H4 (cell line): ENCODE data around the gene IQCH. TPM values are rescaled to one million over a fixed set of nuclear protein-coding genes. Genes with fewer than 3 reads are reported as not detected.
"Not testable (repeated sequence)": the region's sequence is repeated elsewhere in the genome, so short reads cannot be mapped to it uniquely, and the experiment has no call there.

ENCODE experiments used
- DNase-seq: peaks from one replicate; pipeline ENCODE4 v3.0.0-alpha.2; 2015; ENCODE audit warnings: low spot score
- total RNA-seq: library from RNA; depleted of rRNA; stranded (reverse); fragments of >200 nt; shearing (Covaris generic); gene quantifications from 2 replicates; pipeline ENCODE4 v1.2.3, GENCODE V29; 2014

The IQCH gene
- total RNA-seq, 1 experiment from 2014 or later: 0.43 TPM

DNA sequence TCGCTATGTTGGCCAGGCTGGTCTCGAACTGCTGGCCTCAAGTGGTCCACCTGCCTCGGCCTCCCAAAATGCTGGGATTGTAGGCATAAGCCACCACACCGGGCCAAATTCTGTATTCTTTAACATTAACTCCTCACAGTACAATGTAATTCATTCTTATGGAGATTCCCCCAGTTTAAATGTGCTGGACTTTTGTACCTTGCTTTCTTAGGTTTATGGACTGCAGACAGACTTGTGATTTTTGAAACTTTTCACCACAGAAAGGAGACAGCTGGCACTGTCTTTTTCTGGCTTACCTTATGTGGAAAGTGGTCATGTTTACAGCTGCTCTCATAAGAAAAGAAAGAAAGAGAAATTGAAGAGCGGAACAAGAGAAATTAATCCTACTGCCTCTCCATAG lies 103.8 kb downstream of the IQCH start:
- no peak for DNase-seq

DNA sequence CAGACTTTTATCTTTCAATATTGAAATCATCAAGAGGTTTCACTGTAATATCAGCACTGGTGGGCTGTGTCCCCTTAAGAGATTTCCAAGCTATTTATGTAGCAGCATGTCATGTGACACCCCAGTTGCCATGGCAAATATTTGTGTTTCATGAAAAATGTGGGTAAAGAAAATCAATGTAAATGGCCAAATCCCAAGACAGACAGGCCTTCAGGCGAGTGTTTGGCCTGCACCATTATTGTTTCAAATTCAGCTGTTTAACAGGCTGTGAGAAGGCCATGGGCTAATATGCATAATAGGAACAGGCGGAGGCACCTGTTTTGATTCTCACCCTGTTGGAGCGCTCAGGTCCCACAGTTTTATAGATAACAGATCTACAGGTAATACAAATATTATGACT lies 104.2 kb downstream of the IQCH start:
- no peak for DNase-seq

DNA sequence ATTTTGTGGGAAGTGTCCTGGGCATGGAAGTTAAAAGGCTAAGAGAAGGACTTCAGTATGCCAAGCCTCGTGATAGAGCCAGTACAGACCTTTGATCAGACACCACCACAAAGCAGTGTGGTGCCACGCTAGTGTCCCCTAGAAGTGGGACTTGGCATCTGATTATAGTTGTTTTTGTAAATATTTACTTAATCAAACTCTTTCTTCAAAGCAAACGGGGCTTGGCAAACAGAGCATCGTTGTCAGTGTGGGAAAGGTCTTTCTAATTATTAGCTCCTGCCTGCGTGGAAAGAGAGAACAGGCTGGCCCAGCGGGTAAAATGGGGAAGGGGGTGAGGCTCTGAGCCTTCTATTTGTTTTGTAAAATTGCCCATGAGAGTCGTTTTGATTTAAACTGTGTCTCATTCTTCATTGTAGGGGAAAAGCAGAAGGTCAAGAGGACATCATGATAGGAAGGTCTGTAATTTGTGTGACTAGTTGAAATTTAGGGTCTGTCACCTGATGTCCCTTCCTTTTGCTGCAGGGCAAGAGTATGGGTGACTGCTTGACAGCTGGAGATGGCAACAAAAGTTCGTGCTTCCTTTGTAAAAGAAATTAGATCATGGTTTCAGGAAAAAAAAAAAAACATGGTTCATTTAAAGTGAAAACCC lies 105.0 kb downstream of the IQCH start:
- no peak for DNase-seq

DNA sequence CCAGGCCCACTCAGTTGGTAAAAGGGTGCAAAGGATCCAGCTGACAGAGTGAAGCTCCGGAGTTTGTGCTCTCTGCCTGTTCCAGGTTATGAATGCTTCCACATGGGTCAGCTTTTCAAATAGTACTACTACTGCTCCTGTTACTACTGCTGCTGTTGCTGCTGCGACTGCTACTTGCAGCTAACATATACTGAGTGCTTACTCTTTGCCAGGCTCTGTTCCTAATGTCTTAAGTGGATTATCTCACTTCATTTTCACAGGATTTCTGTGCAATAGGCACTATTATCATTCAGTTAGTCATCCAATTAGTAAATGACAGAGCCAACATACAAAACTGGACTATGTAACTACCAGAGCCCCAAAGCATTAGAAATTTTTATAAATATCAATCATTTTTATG lies 106.5 kb downstream of the IQCH start:
- DNase-seq: no peak

DNA sequence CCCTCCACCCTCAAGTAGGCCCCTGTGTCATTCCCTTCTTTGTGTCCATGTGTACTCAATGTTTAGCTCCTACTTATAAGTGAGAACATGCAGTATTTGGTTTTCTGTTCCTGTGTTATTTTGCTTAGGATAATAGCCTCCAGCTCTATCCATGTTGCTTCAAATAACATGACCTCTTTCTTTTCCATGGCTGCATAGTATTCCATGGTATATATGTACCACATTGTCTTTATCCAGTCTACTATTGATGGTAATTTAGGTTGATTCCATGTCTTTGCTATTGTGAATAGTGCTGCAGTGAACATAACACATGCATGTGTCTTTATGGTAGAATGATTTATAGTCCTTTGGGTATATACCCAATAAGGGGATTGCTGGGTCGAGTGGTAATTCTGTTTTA lies 109.1 kb downstream of the IQCH start:
- DNase-seq: not testable (repeated sequence)

DNA sequence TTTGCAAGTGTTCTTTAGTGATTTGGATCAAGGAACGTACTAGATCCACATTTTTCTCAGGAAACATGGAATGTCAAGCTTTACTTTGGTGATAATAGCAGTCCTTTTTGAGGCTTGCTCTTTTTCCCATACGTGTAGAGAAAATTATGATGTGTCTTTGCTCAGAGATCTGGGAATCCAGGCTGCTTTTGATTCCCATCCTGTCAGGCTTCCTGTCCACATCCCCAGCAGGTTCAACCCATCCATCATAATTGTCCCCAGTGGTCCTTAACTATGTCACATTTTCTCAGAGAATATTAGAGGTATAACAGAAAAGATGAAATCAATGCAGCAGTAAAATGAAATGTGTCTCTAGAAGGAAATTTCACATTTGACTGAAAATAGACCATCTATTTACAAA lies 111.4 kb downstream of the IQCH start:
- DNase-seq: no peak

DNA sequence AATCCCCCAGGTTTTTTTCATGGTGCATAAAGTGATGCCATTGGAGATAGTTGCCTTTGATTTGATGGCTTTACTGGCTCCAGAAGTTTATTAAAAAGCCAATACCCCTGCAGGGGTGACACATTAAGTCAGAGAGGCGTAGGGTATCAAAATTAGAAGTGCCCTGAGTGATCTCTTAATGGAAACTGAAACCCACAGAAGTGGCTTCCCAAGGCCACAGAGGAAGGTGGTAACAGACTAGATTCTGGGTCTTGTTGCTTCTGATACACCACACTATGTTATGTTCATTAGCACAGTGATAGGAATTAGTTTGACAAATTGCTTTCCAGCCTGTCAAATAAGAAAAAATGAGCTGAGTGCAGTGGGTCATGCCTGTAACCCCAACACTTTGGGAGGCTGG lies 112.3 kb downstream of the IQCH start:
- DNase-seq: no peak

DNA sequence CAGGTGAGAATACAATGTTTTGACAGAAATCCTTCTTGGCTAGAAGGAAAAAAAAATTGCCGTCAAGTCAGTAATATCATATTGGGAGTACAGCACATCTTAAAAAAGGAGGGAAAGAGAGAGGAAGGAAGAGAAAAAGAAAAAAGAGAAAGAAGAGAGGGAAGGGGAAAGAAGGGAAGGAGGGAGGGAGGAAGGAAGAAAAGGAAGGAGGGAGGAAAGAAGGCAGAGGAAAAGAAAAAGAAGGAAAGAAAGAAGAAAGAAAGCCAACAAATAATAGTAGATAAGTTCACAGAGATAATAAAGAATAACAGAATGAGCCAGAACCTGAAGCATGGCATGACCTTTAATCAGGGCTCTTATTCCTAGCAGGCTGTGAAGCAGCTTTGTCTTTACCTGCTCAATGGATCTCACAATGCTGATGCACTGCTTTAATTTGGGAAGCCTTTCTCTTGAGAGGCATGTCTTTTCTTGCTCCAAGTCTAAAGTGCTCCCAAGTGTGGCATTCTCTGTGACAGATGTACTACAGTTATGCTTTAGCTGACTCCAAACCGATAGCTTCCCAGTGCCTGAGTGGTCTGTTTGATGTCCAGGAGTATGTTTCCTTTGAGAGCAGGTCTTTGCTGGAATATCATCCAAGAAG lies 114.9 kb downstream of the IQCH start:
- DNase-seq: no peak

DNA sequence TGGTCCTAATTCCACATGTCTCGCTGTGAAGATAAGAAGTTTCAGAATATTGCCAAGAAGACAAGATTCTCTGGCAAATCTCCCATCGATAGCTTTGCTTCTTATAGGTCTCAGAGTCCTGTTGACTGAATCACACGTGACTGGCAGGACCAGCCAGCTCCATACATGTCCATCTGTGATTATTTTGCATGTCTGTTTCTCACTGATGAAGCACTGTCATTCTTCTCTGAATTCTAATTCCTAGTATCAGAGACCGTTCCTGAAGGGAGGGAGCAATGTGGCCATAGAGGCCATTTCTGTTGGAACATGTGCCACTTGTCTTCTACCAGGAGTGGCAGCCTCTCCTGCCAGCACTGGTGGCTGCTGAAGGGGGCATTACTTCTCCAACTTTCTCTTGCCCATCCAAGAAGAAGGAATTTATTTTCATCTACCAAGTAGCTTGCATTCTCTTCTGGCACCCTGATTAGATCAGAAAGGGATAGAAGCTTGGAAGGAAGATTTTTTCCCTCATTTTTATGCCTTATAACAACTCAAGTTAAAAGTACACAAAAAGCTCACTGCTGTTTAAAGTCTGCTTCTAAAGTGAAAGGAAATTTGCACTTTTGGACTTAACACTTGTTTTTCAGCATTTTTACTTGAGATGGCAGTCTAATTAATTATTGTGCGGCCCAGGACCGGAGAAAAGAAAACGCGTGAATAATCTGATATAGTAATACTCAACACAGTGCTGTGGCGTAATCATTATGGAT lies 115.8 kb downstream of the IQCH start:
- no peak for DNase-seq

DNA sequence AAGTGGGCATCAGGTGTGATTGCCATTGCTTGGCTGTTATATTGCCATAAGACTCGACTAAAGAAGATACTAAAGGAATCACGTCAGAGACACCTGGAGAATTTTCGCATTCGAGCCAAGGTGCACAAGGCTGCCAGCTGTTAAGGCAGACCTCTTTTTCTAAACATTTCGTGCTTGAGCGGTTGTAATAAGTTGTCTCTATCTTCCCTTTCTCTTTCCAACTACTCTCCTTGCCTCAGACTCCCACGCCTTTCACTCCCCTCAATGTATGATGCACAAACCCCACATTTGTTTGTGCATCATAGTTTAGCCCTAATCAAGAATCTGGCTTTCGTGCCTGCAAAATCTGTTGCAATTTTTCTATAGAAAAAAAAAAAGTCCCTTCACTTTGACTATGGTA lies 118.0 kb downstream of the IQCH start:
- no peak for DNase-seq

DNA sequence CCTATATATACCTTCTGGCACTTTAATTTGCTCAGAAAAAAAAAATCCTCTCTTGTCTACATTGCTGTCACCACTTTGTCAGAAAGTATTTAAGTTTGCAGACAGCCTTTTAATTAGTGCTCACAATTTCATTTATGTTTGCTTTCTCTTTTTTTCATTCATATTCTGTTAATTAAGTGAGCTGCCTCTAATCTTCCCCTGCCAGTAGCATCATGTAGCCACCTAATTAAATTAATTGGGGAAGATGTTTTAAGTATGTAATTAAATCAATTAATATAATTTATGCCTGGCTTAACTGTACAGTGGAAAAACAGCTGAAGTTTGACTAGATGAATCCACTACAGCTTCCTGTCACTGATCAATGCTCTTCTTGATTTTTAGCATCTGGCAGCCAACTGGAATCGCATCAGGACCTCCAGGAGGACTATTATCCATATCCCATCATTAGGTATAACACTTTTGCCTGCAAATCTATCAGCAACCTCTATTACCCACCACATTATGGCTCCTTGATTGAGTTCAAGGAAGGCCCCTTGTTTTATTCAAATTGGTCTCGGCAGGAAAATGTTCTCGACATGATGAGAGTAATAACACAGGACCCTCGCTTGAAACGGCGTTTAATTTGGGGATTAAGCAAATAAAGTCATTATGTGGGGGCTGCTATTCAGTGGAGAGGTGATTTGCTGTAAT lies 118.5 kb downstream of the IQCH start:
- no peak for DNase-seq

DNA sequence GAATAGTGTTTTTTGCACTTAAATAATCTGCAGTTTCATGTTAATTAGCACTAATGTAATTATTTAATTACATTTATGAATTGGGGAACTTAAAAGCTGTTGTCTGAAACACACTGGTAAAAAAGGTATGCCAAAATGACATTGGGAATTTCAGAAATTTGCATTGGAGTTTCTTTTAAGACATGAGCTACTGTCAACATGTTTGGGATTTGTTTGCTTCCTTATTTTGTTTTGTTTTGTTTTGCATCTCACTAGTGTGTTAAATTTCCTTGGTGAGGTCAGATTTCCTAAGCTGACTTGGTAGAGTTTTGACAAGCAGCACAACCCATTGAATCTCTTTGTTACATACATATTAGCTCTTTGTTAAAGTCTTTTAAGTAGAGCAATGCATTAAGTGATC lies 119.4 kb downstream of the IQCH start:
- no peak for DNase-seq

DNA sequence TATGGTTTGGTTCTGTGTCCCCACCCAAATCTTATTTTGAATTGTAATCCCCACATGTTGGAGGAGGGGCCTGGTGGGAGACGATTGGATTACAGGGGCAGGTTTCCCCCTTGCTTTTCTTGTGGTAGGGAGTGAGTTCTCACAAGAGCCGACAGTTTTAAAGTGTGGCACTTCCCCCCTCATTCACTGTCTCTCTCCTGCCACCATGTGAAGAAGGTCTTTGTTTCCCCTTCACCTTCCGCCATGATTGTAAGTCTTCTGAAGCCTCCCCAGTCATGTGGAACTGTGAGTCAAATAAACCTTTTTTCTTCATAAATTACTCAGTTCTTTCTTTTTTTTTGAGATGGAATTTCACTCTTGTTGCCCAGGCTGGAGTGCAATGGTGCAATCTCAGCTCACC lies 124.9 kb downstream of the IQCH start:
- no peak for DNase-seq

DNA sequence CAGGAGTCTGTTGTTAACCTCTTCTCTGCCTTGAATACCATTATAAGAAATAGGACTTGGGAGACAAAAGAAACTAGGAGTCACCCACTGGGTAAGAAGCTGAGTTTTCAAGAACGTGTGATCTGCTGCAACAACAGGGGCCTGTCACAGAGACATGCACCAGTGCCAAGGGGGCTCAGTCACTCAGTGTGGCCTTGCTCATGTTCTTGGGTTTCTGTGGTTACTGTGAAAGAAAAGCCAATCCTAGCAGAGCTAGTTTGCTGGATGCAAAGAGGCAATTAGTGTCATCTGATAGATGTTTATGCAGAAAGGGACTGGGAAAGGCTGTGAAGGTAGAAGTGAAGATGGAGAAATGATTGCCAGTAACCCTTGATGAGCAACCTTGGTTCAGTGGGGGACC lies 126.3 kb downstream of the IQCH start:
- no peak for DNase-seq

DNA sequence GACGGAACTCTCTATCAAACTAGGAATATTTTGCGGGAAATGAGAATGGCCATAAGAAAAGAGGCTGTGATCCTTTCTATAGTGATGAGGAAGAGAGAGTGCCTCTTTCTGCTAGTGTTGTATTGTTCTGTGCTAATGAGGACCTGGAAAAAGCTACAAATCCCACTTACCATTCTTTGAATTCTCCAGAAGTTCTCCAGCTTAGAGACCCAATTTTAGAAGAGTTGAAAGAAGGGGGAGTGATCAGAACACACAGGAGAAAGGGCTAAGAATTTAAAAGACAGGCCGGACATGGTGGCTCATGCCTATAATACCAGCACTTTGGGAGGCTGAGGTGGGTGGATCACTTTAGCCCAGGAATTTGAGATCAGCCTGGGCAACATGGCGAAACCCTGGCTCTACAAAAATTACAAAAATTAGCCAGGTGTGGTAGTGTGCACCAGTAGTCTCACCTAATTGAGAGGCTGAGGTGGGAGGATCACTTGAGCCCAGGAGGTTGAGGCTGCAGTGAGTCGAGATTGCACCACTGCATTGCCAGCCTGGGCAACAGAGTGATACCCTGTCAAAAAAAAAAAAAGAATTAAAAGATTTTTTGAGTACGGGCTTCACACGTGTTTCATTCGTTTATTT lies 126.9 kb downstream of the IQCH start:
- DNase-seq: no peak

DNA sequence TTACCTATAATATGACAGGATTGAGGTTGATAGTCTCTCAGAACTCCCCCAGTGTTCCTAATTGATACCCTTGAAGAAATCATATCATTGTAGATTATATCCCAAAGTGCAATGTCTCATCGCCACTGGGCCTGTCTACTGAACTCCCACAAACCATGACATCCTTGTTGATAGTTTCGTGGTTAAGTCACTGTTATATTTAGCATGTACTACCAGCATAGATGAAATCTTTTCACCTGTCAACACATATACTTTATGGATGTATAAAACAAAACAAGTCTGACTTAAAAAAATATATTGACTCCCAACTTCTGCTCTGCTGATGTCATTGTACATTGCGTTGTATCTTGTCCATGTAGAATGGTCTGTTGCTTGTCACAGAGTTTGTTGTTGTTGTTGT lies 128.1 kb downstream of the IQCH start:
- DNase-seq: no peak

DNA sequence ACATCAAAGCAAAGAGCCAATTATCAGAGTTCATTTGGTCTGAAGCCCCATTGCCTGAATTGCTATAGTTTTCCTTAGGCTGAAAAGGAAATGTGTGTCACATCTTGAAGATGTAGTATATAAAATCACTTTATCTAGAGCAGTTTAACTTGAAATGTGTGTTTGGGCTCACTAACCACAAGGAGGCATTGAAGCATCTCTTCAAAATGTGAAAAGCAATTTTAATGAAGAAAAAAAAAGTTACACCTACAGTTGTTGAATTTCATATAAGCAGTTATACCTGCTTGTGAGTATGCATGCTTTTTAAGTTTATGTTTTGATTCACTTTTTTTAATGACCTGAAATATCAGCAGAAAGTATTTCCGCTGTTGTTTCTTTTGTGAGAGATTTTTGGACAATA lies 129.3 kb downstream of the IQCH start:
- DNase-seq: no peak

DNA sequence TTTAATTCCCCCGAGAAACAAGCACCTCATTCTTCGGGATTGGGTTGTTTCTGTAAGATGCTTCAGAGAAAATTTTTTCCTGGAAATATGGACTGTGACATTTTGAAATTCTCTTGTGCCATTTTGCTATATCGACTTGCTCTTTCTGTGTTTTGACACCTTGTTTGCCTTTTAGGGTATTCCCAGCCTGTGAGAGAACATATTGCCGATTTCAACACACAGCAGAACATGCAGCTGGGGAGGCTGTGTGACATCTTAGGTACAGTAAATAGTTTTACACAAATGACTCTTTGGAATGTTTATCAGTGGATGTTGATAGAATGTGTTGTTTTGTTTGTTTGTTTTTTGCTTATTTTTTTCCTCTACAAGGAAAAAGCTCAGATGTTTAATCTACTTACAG lies 130.2 kb downstream of the IQCH start:
- no peak for DNase-seq

DNA sequence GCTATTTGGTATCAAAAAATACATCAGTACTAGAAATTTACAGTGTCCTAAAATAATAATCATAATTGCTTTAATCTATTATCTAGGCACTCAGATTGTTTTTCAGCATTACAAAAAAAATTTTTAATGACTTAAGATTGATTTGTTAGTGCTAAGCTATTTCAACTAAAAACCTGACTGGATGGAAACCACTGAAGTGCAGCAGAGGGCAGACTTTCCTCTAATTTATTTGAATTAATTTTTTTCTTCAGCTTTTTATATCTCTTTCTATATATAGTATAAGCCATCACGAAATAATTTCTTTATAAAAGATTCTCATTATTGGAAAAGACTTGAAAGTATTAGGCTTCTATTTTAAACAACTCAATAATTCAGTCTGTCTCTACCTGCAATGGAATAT lies 131.4 kb downstream of the IQCH start:
- DNase-seq: no peak

DNA sequence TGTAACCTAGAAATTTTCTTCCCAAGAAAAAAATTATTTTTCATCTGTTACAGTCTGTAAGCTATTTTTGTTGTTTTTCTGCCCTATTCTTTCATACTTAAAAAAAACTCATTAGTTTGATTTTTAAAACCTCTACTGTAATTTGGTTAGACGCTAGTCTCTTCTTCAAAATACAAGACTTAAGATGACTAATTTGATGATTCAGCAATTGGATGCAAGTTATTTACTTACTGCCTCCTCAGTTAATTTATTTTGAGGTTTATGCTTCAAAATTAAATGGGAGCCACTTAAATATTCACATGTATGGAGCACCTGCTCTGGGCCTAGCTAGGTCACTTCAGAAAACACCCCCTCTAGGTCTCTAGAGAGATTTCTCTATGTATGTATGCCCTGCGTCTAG lies 132.4 kb downstream of the IQCH start:
- no peak for DNase-seq

DNA sequence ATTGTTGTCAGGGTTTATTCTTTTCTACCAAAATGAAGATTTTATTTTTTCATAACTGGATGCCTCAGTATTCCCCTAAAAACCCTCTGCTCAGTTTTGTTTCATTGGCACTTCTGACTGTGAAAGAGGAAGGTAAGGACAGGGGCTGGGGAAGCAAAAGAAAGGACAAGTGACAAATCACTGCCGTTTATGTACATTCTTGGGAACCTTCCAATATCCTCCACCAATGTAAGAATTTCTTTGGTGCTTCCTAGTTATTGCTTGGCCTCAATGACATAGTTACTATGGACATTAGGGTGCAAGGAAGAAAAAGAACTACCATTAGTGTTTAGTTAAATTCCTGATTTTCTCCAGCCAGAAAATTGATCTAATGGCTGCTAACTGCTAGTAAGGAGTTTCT lies 135.4 kb downstream of the IQCH start:
- DNase-seq: no peak
